Gastrocnemius medialis (tissue), 4 donors: ENCODE data around the gene MYL5.

Experiments
- CTCF ChIP-seq, 5 experiments: fragments of 450-650 bp in 3 of 5; fragments of 200-600 bp in 2 of 5; sonication (generic) in 2 of 5; IDR thresholded peaks in 4 of 5; conservative IDR thresholded peaks in 1 of 5; 1 replicate in 4 of 5; 2 replicates in 1 of 5; pipeline ENCODE4 v1.5.1; 2016 to 2019; ENCODE audit warnings: antibody characterized with exemption in 5 of 5, mild to moderate bottlenecking in 3 of 5, moderate library complexity in 3 of 5
- POLR2A ChIP-seq, 2 donors: fragments of 450-650 bp; IDR thresholded peaks; one replicate each; pipeline ENCODE4 v1.6.1; 2017; ENCODE audit warnings: antibody characterized with exemption in 2 of 2, mild to moderate bottlenecking in 2 of 2, moderate library complexity in 2 of 2

- no peak for TF ChIP-seq CTCF (IDR thresholded peaks at IDR 0.05 in 4 of 5, conservative IDR thresholded peaks at IDR 0.05 in 1 of 5)
- no peak for TF ChIP-seq POLR2A (IDR thresholded peaks at IDR 0.05)
Observed at GRCh38 chr4:729336-730315, 55.3 kb downstream of the MYL5 start.
